GM19438 (cell line): Measurements from ENCODE around the gene MROH8.
"Not testable (repeated sequence)": the region's sequence is repeated elsewhere in the genome, so short reads cannot be mapped to it uniquely, and the experiment has no call there.

Experiments
- ATAC-seq: cut with Tn5 transposase; IDR thresholded peaks from one replicate; pipeline ENCODE4 v1.9.1; 2021; ENCODE audit warnings: low read depth; ENCODE audit not compliant: unreplicated experiment

The MROH8 gene

DNA sequence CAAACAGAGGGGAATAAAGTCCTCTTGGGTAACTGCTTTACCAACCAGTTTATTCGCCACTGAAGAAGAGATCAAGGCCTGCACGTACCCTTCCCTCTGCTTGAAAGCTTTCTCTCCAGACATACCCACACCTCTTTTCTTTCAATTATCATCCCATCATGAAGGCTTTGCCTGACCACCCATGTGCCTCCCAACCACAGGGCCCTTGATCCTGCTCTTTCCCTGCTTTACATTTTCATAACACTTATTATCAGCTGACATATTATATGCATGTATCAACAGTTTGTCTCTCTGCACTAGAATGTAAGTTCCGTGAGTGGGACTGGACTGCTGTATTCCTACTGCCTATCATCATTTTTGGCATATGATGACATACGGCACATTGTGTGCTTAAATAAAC is 21.1 kb downstream of the MROH8 start:
- ATAC-seq = no peak

DNA sequence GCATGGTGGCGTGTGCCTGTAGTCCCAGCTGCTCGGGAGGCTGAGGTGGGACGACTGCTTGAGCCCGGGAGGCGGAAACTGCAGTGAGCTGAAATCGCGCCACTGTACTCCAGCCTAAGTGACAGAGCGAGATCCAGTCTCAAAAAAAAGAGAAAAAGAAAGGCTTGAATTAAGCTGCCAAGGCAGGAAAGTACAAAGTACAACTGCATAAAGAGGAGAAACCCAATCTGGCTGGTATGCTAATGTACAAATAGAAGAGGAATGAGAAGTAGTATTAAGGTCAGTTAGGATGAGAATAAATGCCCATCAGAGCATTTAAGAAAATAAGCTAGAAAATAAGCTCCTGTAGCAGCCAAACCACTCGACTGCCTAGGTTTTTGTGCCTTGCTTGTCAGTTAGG is 23.4 kb downstream of the MROH8 start:
- no peak for ATAC-seq

DNA sequence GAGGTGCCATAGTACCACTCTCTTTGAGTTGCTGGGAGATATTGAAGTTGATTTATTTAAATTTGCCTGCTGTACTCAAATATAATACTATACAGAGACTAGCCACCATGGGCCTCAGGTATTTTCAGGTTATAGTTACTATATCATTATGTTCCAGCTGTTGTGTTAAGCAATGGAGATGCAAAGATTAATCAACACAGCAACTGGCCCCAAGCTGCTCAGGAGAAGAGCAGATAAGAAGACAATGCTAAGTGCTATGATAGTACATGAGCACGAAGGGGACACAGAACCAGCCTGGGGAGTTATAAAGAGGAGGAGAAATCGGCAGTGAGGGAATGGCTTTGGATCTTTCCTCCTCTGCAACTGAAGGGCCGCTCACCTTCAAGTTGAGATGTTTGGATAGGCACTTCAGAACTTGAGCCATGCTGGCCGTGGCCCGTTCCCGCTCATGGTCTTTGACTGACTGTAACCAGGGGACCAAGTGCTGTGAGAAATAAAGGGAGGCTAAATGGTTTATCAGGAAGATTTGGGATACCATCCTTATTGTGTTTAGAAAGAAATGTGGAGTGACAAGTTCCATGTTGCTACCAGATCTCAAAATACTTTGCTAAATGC is 24.6 kb downstream of the MROH8 start:
- ATAC-seq = no peak

DNA sequence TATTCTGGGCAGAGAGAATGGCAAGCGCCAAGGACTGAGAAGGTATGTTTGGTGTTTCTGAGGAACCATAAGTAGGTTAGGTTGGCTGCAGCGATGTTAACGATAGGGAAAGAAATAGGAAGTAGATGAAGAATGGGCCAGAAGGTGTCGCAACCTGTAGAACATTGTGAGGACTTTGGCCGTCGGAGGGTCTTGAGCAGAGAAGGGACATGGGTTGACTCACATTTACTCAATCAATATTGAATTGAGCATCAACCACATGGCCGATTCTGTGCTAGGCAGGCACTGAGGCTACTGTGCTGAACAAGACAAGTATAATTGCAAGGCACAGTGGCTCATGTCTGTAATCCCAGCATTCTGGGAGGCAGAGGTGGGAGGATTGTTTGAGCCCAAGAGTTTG is 27.1 kb downstream of the MROH8 start:
- no peak for ATAC-seq

DNA sequence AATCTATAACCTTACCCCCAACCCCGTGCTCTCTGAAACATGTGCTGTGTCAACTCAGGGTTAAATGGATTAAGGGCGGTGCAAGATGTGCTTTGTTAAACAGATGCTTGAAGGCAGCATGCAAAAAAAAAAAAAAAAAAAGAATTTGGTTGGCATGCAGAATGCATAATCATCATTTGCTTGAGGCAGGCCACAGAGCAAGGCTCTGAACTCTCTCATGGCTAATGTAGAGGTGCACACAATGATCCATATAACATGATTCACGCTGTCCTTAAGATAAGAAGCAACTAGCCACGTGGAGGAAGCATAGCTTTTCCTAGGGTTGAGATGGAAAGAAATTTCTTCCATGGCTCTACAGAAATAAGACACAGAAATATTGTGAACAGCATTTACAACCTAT is 27.8 kb downstream of the MROH8 start:
- ATAC-seq = no peak

DNA sequence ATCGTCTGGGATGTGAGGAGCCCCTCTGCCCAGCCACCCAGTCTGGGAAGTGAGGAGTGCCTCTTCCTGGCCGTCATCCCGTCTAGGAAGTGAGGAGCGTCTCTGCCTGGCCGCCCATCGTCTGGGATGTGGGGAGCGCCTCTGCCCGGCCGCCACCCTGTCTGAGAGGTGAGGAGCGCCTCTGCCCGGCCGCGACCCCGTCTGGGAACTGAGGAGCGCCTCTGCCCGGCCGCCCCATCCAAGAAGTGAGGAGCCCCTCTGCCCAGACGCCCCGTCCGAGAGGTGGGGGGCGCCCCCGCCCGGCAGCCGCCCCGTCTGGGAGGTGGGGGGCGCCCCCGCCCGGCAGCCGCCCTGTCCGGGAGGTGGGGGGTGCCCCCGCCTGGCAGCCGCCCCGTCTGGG is 28.5 kb downstream of the MROH8 start:
- ATAC-seq = not testable (repeated sequence)

DNA sequence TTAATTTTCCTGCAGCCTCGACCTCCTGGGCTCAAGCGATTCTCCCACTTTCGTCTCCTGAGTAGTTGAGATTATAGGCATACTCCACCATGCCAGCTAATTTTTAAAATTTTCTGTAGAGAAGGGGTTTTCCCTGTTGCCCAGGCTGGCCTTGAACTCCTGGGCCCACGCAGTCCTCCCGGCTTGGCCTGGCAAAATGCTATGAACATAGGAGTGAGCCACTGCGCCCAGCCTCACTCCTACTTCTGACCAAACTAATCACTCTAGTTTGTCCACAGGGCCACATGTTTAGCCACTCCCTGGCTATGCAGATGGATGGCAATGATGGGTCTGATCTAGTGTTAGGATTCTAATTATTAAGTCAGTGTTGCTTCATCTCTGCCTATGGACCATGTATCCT is 32.1 kb downstream of the MROH8 start:
- no peak for ATAC-seq

DNA sequence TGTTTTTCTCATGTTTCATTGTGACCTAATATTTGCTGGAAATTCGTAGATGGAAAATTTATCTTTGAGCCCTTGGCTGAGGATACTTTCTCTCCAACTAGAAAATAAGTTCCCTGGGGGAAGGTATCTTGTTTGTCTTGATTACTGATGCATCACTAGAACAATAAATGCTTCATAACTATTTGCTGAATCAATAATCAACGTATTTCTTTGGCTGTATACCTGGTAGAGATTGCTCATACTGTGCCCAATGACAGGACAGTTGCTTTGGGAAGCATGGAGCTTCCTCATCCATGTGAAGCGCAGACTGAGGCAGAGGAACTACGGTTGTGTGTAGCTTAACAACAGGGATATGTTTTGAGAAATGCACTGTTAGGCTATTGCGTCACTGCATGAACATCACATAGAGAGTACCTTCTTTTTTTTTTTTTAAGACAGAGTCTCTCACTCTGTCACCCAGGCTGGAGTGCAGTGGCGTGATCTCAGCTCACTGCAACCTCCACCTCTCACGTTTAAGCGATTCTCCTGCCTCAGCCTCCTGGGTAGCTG is 34.4 kb downstream of the MROH8 start:
- ATAC-seq = no peak

DNA sequence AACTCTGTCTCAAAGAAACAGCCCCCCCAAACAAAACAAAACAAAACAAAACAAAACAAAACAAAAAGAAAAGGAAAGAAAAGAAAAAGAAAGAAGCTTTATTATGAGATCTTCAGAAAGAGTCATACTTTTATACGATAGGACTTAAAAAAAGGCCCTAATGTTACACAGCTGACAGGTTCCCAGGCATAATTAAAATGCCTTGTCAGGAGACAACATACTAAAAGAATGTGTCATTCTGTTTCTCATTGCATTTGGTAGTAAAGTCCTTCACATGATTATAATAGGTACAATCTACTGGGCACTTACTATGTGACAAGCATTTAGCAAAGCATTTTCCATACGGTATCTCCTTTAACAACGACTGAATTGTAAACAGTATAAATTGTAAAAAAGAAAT is 36.6 kb downstream of the MROH8 start:
- no peak for ATAC-seq

DNA sequence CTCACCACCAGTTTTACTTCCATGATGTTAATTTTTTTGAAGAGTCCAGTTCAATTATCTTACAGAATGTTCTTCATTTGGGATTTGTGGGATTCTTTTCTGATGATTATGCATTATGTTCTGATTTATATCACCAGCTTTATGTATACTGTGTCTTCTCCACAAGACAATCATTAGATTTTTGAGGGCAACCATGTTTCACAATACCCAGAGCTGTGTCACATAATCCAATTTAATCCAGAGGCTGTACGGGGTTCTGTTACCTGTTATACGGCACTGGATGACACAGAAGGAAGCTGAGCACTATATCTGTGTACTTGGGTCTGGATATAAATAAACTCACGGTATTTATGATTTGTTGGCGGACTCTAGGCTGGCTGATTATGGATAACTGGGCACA is 41.8 kb downstream of the MROH8 start:
- ATAC-seq = no peak

DNA sequence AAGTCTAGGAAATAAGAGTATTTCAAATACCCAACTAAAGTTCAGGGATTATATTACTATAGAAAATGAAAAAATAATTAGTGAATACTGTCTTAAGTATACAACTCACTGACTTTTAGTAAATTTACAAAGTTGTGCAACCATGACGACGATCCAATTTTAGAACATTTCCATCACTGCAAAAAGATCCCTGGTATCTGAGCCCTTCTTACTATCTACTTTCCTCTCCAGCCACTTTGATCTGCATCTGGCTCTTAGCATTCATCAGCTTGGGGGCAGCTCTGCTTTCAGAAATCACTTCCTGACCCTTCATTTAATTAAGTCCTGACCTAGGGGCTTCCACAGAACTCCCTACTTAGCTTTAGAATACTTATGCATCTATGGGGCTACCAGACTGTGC is 45.4 kb downstream of the MROH8 start:
- no peak for ATAC-seq

DNA sequence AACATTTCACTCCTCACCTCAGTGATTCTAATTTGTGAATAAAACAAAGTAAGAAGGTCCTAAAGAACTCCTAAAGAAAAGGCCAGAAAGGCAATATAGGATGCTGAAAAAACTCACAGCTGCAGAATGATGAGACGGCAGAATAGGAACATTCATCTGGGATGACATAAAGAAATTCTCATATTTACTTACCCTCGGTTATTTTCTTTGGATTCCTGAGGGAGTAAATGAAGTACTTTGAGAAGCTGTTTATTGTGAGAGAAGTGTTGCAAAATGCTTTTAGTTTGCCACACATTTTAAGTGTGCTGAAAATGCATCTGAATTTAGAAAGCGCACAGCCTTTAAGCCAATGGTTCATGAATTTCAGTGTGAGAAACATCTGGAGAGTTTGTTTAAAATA is 47.9 kb downstream of the MROH8 start:
- ATAC-seq = no peak

DNA sequence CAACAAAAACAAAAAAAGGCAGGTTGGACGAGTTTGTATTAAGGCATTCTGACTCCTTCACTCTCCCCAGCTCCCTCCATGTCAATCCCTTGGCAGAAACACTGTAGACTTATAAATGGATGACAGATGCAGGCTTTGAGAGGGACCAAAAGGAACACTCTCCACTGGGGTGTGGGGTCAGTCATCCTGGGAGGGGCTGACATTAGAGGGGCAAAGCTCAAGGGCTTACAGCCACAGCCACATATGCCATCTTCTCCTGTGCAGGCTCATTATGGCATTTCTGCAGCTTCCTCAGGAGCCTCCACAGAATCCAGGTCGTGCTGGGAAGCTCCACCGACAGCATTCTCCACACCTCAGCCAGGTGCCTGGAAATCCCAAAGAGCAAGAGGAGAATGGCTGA is 50.5 kb downstream of the MROH8 start:
- no peak for ATAC-seq

DNA sequence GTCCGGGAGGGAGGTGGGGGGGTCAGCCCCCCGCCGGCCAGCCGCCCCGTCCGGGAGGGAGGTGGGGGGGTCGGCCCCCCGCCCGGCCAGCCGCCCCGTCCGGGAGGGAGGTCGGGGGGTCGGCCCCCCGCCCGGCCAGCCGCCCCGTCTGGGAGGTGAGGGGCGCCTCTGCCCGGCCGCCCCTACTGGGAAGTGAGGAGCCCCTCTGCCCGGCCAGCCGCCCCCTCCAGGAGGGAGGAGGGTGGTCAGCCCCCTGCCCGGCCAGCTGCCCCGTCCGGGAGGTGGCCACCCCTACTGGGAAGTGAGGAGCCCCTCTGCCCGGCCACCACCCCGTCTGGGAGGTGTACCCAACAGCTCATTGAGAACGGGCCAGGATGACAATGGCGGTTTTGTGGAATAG is 53.1 kb downstream of the MROH8 start:
- not testable (repeated sequence) for ATAC-seq

DNA sequence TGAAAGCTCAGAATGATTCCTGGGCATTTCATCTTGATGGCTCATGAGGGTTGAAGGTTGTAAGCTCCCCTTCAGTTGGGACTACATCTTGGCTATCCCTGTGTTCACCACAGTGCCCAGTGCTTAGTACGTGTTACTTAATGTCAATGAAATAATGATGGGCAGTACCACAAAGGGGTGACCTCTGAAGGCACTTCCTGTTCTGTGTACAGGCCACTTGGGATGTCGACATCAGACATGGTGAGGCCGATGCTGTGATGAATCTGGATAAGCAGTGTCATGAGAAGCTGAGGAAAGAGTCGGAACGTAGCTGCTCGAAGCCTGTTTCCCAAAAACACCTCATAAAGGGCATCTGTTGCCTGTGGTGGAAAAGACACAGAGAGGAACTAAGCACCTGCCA is 55.9 kb downstream of the MROH8 start:
- ATAC-seq = no peak

DNA sequence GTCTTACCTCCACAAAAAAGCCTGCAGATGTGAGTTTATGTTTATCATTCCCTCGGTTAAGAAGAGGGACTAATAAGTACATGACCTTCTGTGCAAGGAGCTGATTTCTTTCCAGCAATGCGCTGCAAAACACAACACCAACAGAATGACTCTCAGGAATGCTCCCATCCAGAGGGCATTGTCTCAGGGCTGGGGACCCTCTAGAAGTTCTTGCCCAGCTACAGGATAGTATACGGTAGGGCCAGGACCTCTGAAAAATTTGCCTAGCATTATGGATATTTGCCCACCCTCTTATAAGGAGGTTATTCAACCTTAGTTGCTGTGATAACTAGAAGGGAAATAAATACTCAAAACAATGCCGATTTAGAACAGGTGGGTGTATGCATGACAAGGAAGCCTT is 58.9 kb downstream of the MROH8 start:
- ATAC-seq = no peak

DNA sequence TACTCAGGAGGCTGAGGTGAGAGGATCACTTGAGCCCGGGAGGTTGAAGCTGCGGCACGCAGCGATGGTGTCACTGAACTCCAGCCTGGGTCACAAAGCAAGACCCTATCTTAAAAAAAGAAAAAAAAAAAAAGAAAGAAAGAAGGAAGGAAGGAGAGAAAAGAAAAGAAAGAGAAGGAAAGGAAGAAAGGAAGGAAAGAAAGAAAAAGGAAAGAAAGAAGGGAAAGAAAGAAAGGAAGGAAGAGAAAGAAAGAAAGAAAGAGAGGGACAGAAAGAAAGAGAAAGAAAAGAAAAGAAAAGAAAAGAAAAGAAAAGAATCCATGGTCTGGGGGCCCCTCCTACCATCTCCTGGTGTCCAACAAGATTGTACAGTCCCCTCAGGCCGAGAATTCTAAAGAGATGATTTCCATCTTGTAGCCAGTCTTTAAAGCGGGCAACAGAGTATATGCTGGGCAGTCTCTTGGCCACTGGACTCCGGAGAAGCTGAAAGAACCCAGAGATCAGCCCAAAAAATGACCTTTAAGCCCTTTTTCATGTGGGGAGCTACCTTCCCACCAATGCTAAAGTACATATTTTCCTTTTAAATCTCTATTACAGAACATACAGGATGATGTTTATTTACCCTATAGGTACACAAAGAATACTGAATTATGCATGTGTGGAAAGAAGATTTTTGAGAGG is 59.9 kb downstream of the MROH8 start:
- no peak for ATAC-seq

DNA sequence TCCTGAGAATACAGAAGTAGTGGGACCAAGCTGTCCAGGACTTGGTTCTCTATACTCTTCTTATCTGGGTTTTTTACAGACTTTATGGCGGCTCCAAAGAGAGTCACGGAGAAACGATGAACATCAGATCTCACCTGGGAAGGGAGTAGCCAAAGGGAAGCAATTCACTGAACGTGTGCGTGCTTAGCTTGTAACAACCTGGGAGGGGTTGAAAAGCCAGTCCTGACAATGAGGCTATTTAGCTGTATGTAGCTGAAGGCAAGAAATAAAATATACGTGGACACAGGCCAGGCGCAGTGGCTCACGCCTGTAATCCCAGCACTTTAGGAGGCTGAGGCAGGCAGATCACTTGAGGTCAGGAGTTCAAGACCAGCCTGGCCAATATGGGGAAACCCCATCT is 65.3 kb downstream of the MROH8 start:
- ATAC-seq = no peak

DNA sequence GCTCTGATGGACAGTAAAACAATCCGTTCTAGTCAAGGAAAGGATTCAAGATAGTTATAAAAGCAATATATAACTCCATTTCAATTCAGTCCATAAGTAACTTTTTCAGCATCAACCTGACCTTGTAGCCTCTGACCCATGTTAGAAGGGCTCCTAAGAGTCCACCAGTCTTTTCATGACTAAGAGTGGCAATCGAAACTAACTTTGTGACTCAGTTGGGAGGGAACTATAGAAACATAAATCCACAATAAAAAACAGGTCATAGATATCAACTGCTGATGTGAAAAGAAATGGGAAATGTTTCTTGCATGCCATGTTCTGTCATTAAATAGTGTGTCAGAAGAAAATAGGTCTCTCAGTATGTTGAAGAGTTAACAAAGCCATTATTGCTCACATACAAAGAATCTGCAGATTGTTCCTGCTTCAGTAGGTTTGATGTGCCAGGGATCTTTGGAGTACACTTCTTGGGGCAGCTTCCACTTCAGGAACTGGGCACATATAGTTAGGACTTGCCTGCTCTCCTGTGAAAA is 67.4 kb downstream of the MROH8 start:
- no peak for ATAC-seq

DNA sequence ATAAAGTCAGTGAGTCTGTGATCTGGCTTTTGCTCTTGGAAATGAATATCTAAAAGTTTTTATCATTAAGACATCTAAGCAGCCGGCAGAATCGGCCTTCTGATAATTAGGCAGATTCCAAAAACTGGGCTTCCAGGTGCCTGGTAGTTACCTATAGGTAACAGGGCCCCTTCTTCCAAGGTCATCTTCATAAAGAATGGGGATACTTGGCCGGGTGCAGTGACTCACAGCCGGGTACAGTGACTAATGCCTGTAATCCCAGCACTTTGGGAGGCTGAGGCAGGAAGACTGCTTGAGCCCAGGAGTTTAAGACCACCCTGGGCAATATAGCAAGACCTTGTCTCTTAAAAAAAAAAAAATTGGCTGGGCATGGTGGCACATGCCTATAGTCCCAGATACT is 70.7 kb downstream of the MROH8 start:
- no peak for ATAC-seq

DNA sequence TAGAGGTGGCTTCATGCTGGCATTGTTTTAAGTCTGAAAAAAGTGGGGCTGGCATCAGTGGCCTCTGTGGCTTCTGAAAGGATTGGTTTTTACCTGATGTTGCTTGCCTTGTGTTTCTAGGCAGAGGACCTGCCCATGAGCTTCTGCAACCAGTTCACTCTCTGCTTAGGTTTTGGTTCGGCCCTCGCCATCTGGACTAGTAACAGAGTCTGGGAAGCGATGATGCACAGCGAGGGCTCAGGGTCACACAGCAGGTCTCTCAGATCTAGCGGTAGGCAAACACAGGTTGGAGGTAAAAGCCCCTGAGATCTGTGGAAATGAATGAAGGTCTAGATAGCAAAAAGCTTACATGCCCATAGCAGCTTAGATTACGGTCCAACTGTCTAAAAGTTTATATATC is 76.8 kb downstream of the MROH8 start:
- ATAC-seq = no peak

DNA sequence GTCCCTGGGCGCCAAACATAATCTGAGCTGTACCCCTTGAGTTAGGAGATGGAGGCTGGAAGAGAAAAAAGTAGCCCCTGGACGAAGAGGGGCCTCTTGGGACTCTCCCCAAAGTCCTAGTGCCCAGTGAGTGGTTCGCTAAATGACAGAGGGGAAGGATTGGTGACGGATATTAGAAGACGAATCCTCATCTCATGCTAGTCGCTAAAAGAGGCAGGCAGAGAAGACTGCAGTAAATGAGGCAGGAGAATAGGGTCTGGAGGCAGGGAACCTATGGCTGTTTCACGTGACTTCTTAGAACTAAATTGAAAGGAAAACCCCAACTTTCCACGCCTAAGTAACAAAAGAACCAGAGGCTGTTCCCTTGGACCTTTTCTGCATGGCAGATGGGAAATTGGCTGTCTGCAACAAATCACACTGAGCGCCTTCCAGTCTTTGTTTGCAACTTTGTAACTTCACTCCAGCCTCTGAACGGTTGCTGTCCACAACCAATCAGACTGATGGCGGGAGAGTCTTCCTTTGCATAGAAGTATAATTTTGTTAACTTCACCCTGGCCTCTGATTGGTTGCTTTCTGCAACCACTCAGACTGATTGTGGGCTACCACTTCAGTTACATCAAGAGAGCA is 82.8 kb downstream of the MROH8 start:
- ATAC-seq = peak; percentile 13
